Smooth muscle cell (in vitro differentiated cells): ENCODE data around the gene CCDC59. TPM values are rescaled to one million over a fixed set of nuclear protein-coding genes. Genes with fewer than 3 reads are reported as not detected.
"Not testable (repeated sequence)": the region's sequence is repeated elsewhere in the genome, so short reads cannot be mapped to it uniquely, and the experiment has no call there.

ENCODE experiments used
- DNase-seq: peaks from one replicate; lab custom pipeline; 2025; ENCODE audit not compliant: unreplicated experiment; lab: John Stamatoyannopoulos, UW
- H2AFZ ChIP-seq: fragments of 200-600 bp; sonication (generic); 2 replicates; pipeline ENCODE4 v1.6.0; 2016; ENCODE audit warnings: antibody characterized with exemption, low read depth, mild to moderate bottlenecking
- H3F3A ChIP-seq: fragments of 200-600 bp; sonication (generic); 2 replicates; pipeline ENCODE4 v1.6.0; 2017; ENCODE audit warnings: antibody characterized with exemption, low read depth
- H3K27ac ChIP-seq: fragments of 200-600 bp; sonication (generic); 2 replicates; pipeline ENCODE4 v1.5.1; 2016; ENCODE audit warnings: low read depth, mild to moderate bottlenecking
- H3K27me3 ChIP-seq: fragments of 200-600 bp; sonication (generic); 2 replicates; pipeline ENCODE4 v1.6.1; 2016; ENCODE audit warnings: low read depth, mild to moderate bottlenecking
- H3K36me3 ChIP-seq: fragments of 200-600 bp; sonication (generic); 2 replicates; pipeline ENCODE4 v1.5.1; 2016; ENCODE audit warnings: low read depth
- H3K4me1 ChIP-seq: fragments of 200-600 bp; sonication (generic); 2 replicates; pipeline ENCODE4 v1.5.1; 2016; ENCODE audit warnings: low read depth
- H3K4me2 ChIP-seq: fragments of 200-600 bp; sonication (generic); 2 replicates; pipeline ENCODE4 v1.6.0; 2016; ENCODE audit warnings: mild to moderate bottlenecking
- H3K4me3 ChIP-seq: fragments of 200-600 bp; sonication (generic); 2 replicates; pipeline ENCODE4 v1.5.1; 2016; ENCODE audit warnings: mild to moderate bottlenecking
- H3K79me2 ChIP-seq: fragments of 200-600 bp; sonication (generic); 2 replicates; pipeline ENCODE4 v1.6.0; 2016; ENCODE audit warnings: low read depth, mild to moderate bottlenecking
- H3K9ac ChIP-seq: fragments of 200-600 bp; sonication (generic); 2 replicates; pipeline ENCODE4 v1.6.0; 2016; ENCODE audit warnings: low read depth
- H3K9me3 ChIP-seq: fragments of 200-600 bp; sonication (generic); replicated peaks from 2 replicates; pipeline ENCODE4 v1.5.1; 2016; ENCODE audit warnings: low read depth
- H4K20me1 ChIP-seq: fragments of 200-600 bp; sonication (generic); 2 replicates; pipeline ENCODE4 v1.6.0; 2016; ENCODE audit warnings: low read depth
- WGBS: methylation state at CpG from one replicate; pipeline ENCODE4 v1.1.7; 2016; ENCODE audit warnings: low lambda C conversion rate; 5-methylcytosine and 5-hydroxymethylcytosine counted together
- polyA plus RNA-seq: library from polyadenylated mRNA; unstranded; fragments of >200 nt; fragmentation: Nextera tagmentation; extraction: Ambion mirVana; gene quantifications from 2 replicates; pipeline ENCODE4 v1.2.1, GENCODE V29; 2016
- total RNA-seq: library from RNA; depleted of rRNA; stranded (reverse); fragments of >200 nt; gene quantifications from 2 replicates; pipeline ENCODE4 v1.2.3, GENCODE V29; 2014
- TF ChIP-seq, protein P1 (sequence below): fragments of 200-600 bp; sonication (generic); IDR thresholded peaks from 2 replicates; pipeline ENCODE4 v1.5.1; 2017; ENCODE audit warnings: borderline replicate concordance, mild to moderate bottlenecking, antibody characterized with exemption; ENCODE audit not compliant: insufficient read depth, poor library complexity, severe bottlenecking

CCDC59 gene
- total and polyA plus RNA-seq, 2 experiments from 2014 or later: 50.6 to 88.5 TPM

- Histone ChIP-seq H3K4me2 (no peak overlapping the region), H3K27me3 (no peaks in the 10 kb centered on the region), H3K9ac (no peak overlapping the region), H3K27ac (no peak overlapping the region), H3K79me2 (no peaks in the 10 kb centered on the region), H3K4me3 (no peak overlapping the region), H3K36me3 (no peaks in the 10 kb centered on the region), H2AFZ (no peak overlapping the region), H3K4me1 (no peaks in the 10 kb centered on the region), H3F3A (no peaks in the 10 kb centered on the region), H3K9me3 (no peaks in the 10 kb centered on the region), H4K20me1 (no peaks in the 10 kb centered on the region)
- WGBS: 94% methylated on average over 2 of the region's 2 CpGs
- TF ChIP-seq, protein P1, sequence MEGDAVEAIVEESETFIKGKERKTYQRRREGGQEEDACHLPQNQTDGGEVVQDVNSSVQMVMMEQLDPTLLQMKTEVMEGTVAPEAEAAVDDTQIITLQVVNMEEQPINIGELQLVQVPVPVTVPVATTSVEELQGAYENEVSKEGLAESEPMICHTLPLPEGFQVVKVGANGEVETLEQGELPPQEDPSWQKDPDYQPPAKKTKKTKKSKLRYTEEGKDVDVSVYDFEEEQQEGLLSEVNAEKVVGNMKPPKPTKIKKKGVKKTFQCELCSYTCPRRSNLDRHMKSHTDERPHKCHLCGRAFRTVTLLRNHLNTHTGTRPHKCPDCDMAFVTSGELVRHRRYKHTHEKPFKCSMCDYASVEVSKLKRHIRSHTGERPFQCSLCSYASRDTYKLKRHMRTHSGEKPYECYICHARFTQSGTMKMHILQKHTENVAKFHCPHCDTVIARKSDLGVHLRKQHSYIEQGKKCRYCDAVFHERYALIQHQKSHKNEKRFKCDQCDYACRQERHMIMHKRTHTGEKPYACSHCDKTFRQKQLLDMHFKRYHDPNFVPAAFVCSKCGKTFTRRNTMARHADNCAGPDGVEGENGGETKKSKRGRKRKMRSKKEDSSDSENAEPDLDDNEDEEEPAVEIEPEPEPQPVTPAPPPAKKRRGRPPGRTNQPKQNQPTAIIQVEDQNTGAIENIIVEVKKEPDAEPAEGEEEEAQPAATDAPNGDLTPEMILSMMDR: no peak
- no peak for DNase-seq
Observed at GRCh38 chr12:82375201-82375600, 17.0 kb upstream of the CCDC59 start.

DNA sequence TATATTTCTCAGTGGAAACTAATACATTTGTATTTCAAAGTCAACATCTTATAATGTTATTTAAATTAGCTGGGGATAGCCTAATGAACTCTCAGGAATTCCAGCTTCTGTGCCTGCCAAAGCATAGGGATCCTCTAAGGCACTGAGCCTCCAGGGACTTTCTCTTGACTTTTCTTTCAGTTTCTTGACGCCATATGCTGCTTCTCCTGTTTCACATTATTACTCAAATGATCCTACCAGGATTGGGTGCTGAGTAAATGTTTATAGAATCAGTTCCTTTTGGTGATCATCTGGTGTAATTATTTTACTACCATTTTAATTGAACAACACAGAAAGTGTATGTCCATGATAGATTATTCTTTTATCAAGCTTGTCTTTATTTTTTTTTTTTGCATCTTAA is 8.0 kb upstream of the CCDC59 start:
- H3K36me3 ChIP-seq: no peaks in the 10 kb centered on the region
- no peaks in the 10 kb centered on the region for H4K20me1 ChIP-seq
- H3K79me2 ChIP-seq: peaks cover 6% of the 10 kb centered on the region
- TF ChIP-seq, protein P1: no peak
- no peak overlapping the region for H3K9ac ChIP-seq
- no peaks in the 10 kb centered on the region for H3F3A ChIP-seq
- no peaks in the 10 kb centered on the region for H3K9me3 ChIP-seq
- no peak for DNase-seq
- no peak overlapping the region for H2AFZ ChIP-seq
- H3K4me2 ChIP-seq: no peak overlapping the region
- H3K4me3 ChIP-seq: no peak overlapping the region
- no peak overlapping the region for H3K27ac ChIP-seq
- 86% methylated on average over 1 of the region's 1 CpG for WGBS
- no peaks in the 10 kb centered on the region for H3K4me1 ChIP-seq
- H3K27me3 ChIP-seq: no peaks in the 10 kb centered on the region

GRCh38 chr12:82363990-82364389 is 5.8 kb upstream of the CCDC59 start:
- peaks cover 3% of the 10 kb centered on the region for H3K4me1 ChIP-seq
- H3K4me3 ChIP-seq: no peak overlapping the region
- no peaks in the 10 kb centered on the region for H3K9me3 ChIP-seq
- WGBS: 94% methylated on average over 4 of the region's 4 CpGs
- H3K27ac ChIP-seq: no peak overlapping the region
- no peaks in the 10 kb centered on the region for H3K36me3 ChIP-seq
- H3K79me2 ChIP-seq: peaks cover 14% of the 10 kb centered on the region
- no peak overlapping the region for H2AFZ ChIP-seq
- no peaks in the 10 kb centered on the region for H3K27me3 ChIP-seq
- no peak for DNase-seq
- H4K20me1 ChIP-seq: no peaks in the 10 kb centered on the region
- no peaks in the 10 kb centered on the region for H3F3A ChIP-seq
- H3K4me2 ChIP-seq: no peak overlapping the region
- H3K9ac ChIP-seq: no peak overlapping the region
- TF ChIP-seq, protein P1: no peak

DNA sequence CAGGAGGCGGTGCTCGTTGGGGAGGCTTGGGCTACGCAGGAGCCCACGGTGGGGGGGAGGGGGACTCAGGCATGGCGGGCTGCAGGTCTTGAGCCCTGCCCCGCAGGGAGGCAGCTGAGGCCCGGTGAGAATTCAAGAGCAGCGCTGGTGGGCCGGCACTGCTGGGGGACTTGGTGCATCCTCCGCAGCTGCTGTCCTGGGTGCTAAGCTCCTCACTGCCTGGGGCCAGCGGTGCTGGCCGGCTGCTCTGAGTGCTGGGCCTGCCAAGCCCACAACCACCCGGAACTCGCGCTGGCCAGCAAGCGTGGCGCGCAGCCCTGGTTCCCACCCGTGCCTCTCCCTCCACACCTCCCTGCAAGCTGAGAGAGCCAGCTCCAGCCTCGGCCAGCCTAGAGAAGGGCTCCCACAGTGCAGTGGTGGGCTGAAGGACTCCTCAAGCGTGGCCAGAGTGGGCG is 3.3 kb upstream of the CCDC59 start:
- no peak overlapping the region for H3K4me2 ChIP-seq
- H3K27ac ChIP-seq: no peak overlapping the region
- no peaks in the 10 kb centered on the region for H3F3A ChIP-seq
- no peak for DNase-seq
- peaks cover 31% of the 10 kb centered on the region for H3K79me2 ChIP-seq
- H4K20me1 ChIP-seq: no peaks in the 10 kb centered on the region
- peaks cover 15% of the 10 kb centered on the region for H3K4me1 ChIP-seq
- no peak overlapping the region for H3K9ac ChIP-seq
- H2AFZ ChIP-seq: no peak overlapping the region
- TF ChIP-seq, protein P1: no peak
- H3K27me3 ChIP-seq: no peaks in the 10 kb centered on the region
- no peaks in the 10 kb centered on the region for H3K9me3 ChIP-seq
- peaks cover under 1% of the 10 kb centered on the region for H3K36me3 ChIP-seq
- 85% methylated on average over 16 of the region's 22 CpGs for WGBS
- no peak overlapping the region for H3K4me3 ChIP-seq

GRCh38 chr12:82360834-82361233 is 2.6 kb upstream of the CCDC59 start:
- not testable (repeated sequence) for H2AFZ ChIP-seq, DNase-seq, H3K27me3 ChIP-seq, H4K20me1 ChIP-seq, H3K4me3 ChIP-seq, H3F3A ChIP-seq, H3K36me3 ChIP-seq, H3K27ac ChIP-seq, H3K4me2 ChIP-seq, H3K9ac ChIP-seq, H3K9me3 ChIP-seq
- H3K79me2 ChIP-seq: peaks cover 37% of the 10 kb centered on the region
- H3K4me1 ChIP-seq: peaks cover 16% of the 10 kb centered on the region
- 96% methylated on average over 11 of the region's 11 CpGs for WGBS
